AG04449 (cell line): Measurements from ENCODE around the gene MRPS27.

Experiments used
- CTCF ChIA-PET: fragments of 350-600 bp; formaldehyde crosslinking; extraction: SDS; loops from one replicate; lab custom pipeline; 2021; ENCODE audit warnings: antibody characterized with exemption; lab: Yijun Ruan, JAX
- POLR2A ChIA-PET: fragments of 400-600, 350-600 bp; formaldehyde crosslinking; extraction: SDS; loops from one replicate; lab custom pipeline; 2020; ENCODE audit warnings: antibody characterized with exemption, inconsistent platforms; lab: Yijun Ruan, JAX
- DNase-seq: peaks from one replicate; pipeline ENCODE4 v3.0.0-alpha.2; 2010; ENCODE audit warnings: low read depth, low spot score
- H3K4me3 ChIP-seq: 2 replicates; pipeline ENCODE4 v1.5.1; 2011; ENCODE audit warnings: low read depth, mild to moderate bottlenecking, control low read depth, low read length
- CTCF ChIP-seq: IDR thresholded peaks from one replicate; pipeline ENCODE4 v1.5.1; 2011; ENCODE audit warnings: mild to moderate bottlenecking, moderate library complexity, low read length, control low read depth, inconsistent platforms; ENCODE audit not compliant: insufficient read depth; ENCODE audit errors: missing control alignments

The MRPS27 gene

GRCh38 chr5:72364951-72365350 is 44.9 kb upstream of the MRPS27 start:
- no peak overlapping the region for H3K4me3 ChIP-seq
- ChIA-PET POLR2A (interaction anchor here (0.6 kb wide), 1 partner anchor 223 kb away, joined by 3 read pairs; no protein-coding TSS in a partner anchor), CTCF (interaction anchor here (0.8 to 5.4 kb wide), 13 partner anchors 8 to 489 kb away, joined by 3 to 121 read pairs (median 17); partner anchors contain the start of gene TNPO1)
- no peak for TF ChIP-seq CTCF
- no peak for DNase-seq

GRCh38 chr5:72364171-72364570 is 44.1 kb upstream of the MRPS27 start:
- POLR2A ChIA-PET, result no interaction called here
- DNase-seq, result no peak
- CTCF ChIA-PET, result interaction anchor here (0.7 to 5.4 kb wide), 5 partner anchors 10 to 160 kb away, joined by 3 to 44 read pairs (median 4); no protein-coding TSS in a partner anchor
- no peak overlapping the region for H3K4me3 ChIP-seq
- no peak for TF ChIP-seq CTCF

- H3K4me3 ChIP-seq, result no peak overlapping the region
- no peak for DNase-seq
- TF ChIP-seq CTCF, result no peak
- CTCF ChIA-PET, result interaction anchor here (0.7 to 5.4 kb wide), 5 partner anchors 11 to 161 kb away, joined by 3 to 44 read pairs (median 4); no protein-coding TSS in a partner anchor
- POLR2A ChIA-PET, result interaction anchor here (0.6 to 1.2 kb wide), 3 partner anchors 49 to 170 kb away, joined by 3 to 4 read pairs (median 3); no protein-coding TSS in a partner anchor
These were observed 43.2 kb upstream of the MRPS27 start for GRCh38 chr5:72363166-72363802.

- no peak overlapping the region for H3K4me3 ChIP-seq
- no peak for DNase-seq
- CTCF ChIA-PET, result interaction anchor here (1.2 to 5.4 kb wide), 3 partner anchors 52 to 165 kb away, joined by 3 to 40 read pairs (median 3); no protein-coding TSS in a partner anchor
- POLR2A ChIA-PET, result no interaction called here
- no peak for TF ChIP-seq CTCF
These were observed 39.8 kb upstream of the MRPS27 start for GRCh38 chr5:72359886-72360285.

DNA sequence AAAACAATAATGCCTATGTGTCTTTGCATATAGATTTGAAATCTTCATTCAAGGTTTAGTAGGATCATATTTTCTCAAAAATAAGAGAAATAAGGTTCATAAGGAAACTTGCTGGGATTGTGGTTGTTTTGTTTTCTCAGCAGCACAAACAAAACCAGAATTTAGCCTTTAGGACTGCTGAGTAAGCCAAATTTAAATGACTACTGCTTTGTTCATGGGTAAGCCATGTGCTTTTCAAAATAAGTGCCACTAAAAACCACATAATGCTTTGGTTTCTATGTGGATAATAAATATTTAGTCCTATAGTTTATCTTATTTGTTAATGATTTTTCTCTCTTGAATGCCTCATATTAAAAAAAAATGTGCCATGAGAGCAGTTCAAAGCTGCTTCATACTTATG is 38.9 kb upstream of the MRPS27 start:
- POLR2A ChIA-PET, result no interaction called here
- CTCF ChIA-PET, result interaction anchor here (1.3 kb wide), 1 partner anchor 158 kb away, joined by 3 read pairs; no protein-coding TSS in a partner anchor

More for the DNA sequence above, 38.9 kb upstream of the MRPS27 start:
- H3K4me3 ChIP-seq, result no peak overlapping the region
- no peak for DNase-seq
- TF ChIP-seq CTCF, result no peak
